Mucosa of rectum (tissue), 2 donors: ENCODE data around the gene NFIC.
"Not testable (repeated sequence)": the region's sequence is repeated elsewhere in the genome, so short reads cannot be mapped to it uniquely, and the experiment has no call there.

Experiments used
- H3K27ac ChIP-seq, 2 donors: one replicate each; pipeline ENCODE4 v1.7.0; 2013; ENCODE audit warnings: inconsistent platforms in 2 of 2, low read depth in 2 of 2, low read length in 2 of 2
- H3K27me3 ChIP-seq, 2 donors: one replicate each; pipeline ENCODE4 v1.7.0; 2013; ENCODE audit warnings: low read length in 2 of 2; ENCODE audit not compliant: control insufficient read depth in 2 of 2, insufficient read depth in 2 of 2
- H3K36me3 ChIP-seq, 2 donors: one replicate each; pipeline ENCODE4 v1.7.0; 2013; ENCODE audit warnings: low read length in 2 of 2; ENCODE audit not compliant: control insufficient read depth in 2 of 2, insufficient read depth in 2 of 2
- H3K4me1 ChIP-seq, 2 donors: one replicate each; pipeline ENCODE4 v1.7.0; 2013; ENCODE audit warnings: low read length in 2 of 2, mild to moderate bottlenecking in 1 of 2; ENCODE audit not compliant: control insufficient read depth in 2 of 2, insufficient read depth in 2 of 2
- H3K4me3 ChIP-seq, 2 donors: one replicate each; pipeline ENCODE4 v1.7.0; 2013; ENCODE audit warnings: low read length in 2 of 2
- H3K9ac ChIP-seq, 2 donors: one replicate each; pipeline ENCODE4 v1.7.0; 2013; ENCODE audit warnings: low read length in 2 of 2, low read depth in 1 of 2, mild to moderate bottlenecking in 1 of 2
- H3K9me3 ChIP-seq, 2 donors: one replicate each; pipeline ENCODE4 v1.7.0; 2013; ENCODE audit warnings: low read length in 2 of 2; ENCODE audit not compliant: control insufficient read depth in 2 of 2
- donor health status: healthy.
- donor health status: Normal muscosa, but diverticular disease.

NFIC gene

GRCh38 chr19:3451451-3451866, 85.1 kb downstream of the NFIC start:
- no peak overlapping the region for H3K4me3 ChIP-seq
- H3K9me3 ChIP-seq, result no peaks in the 10 kb centered on the region
- peak overlapping the region; percentile 29 to 32 for H3K27ac ChIP-seq
- no peaks in the 10 kb centered on the region for H3K4me1 ChIP-seq
- H3K9ac ChIP-seq, result no peak overlapping the region
- H3K36me3 ChIP-seq, result peaks cover 18 to 21% of the 10 kb centered on the region in 2 donors
- no peaks in the 10 kb centered on the region for H3K27me3 ChIP-seq

- peaks cover 2% of the 10 kb centered on the region in 2 donors for H3K4me1 ChIP-seq
- no peak overlapping the region for H3K27ac ChIP-seq
- no peaks in the 10 kb centered on the region for H3K27me3 ChIP-seq
- peaks cover 18 to 28% of the 10 kb centered on the region in 2 donors for H3K36me3 ChIP-seq
- no peak overlapping the region for H3K4me3 ChIP-seq
- no peaks in the 10 kb centered on the region for H3K9me3 ChIP-seq
- no peak overlapping the region for H3K9ac ChIP-seq
These were observed 86.0 kb downstream of the NFIC start for GRCh38 chr19:3452171-3452941.

DNA sequence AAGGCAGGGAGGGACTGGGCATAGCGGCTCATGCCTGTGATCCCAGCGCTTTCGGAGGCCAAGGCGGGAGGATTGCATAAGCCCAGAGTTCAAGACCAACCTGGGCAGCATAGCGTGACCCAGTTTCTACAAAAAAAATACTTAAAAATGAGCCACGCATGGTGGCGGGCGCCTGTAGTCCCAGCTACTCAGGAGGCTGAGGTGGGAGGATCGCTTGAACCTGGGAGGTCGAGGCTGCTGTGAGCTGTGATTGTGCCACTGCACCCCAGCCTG, 86.5 kb downstream of the NFIC start:
- peaks cover 18 to 28% of the 10 kb centered on the region in 2 donors for H3K36me3 ChIP-seq

GRCh38 chr19:3453840-3454239, 87.5 kb downstream of the NFIC start:
- Histone ChIP-seq H3K9me3 (no peaks in the 10 kb centered on the region), H3K9ac (no peak overlapping the region), H3K27me3 (no peaks in the 10 kb centered on the region), H3K4me1 (peaks cover 2 to 5% of the 10 kb centered on the region in 2 donors), H3K27ac (no peak overlapping the region), H3K4me3 (no peak overlapping the region), H3K36me3 (peaks cover 18 to 23% of the 10 kb centered on the region in 2 donors)

More for the DNA sequence above, 86.5 kb downstream of the NFIC start:
- H3K4me1 ChIP-seq, H3K27me3 ChIP-seq, H3K4me3 ChIP-seq, H3K27ac ChIP-seq, H3K9ac ChIP-seq, H3K9me3 ChIP-seq: not testable (repeated sequence)

GRCh38 chr19:3454656-3455392, 88.4 kb downstream of the NFIC start:
- Histone ChIP-seq H3K4me3 (no peak overlapping the region), H3K36me3 (peaks cover 18 to 23% of the 10 kb centered on the region in 2 donors), H3K9me3 (no peaks in the 10 kb centered on the region), H3K27ac (no peak overlapping the region), H3K27me3 (no peaks in the 10 kb centered on the region), H3K4me1 (peaks cover 4 to 5% of the 10 kb centered on the region in 2 donors), H3K9ac (no peak overlapping the region)

DNA sequence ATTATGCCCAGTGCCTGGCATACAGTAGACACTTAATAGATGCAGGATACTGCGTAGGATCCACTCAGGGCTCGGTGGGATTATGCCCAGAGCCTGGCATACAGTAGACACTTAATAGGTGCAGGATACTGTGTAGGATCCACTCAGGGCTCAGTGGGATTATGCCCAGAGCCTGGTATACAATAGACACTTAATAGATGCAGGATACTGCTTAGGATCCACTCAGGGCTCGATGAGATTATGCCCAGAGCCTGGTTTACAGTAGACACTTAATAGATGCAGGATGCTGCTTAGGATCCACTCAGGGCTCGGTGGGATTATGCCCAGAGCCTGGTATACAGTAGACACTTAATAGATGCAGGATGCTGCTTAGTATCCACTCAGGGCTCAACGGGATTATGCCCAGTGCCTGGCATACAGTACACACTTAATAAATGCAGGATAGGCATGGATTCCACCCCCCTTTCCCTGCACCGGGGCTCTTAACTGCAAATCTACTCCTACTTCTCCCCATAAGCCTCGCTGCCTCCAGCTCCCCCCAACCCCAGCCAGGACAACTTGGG, 89.1 kb downstream of the NFIC start:
- Histone ChIP-seq H3K9me3 (no peaks in the 10 kb centered on the region), H3K9ac (no peak overlapping the region), H3K4me1 (peaks cover 5 to 7% of the 10 kb centered on the region in 2 donors), H3K4me3 (no peak overlapping the region), H3K27ac (no peak overlapping the region), H3K36me3 (peaks cover 18 to 23% of the 10 kb centered on the region in 2 donors), H3K27me3 (no peaks in the 10 kb centered on the region)

- Histone ChIP-seq H3K4me1 (peaks cover 5 to 7% of the 10 kb centered on the region in 2 donors), H3K9ac (no peak overlapping the region), H3K36me3 (peaks cover 18 to 23% of the 10 kb centered on the region in 2 donors), H3K9me3 (no peaks in the 10 kb centered on the region), H3K27ac (no peak overlapping the region), H3K27me3 (no peaks in the 10 kb centered on the region), H3K4me3 (no peak overlapping the region)
These were observed 89.7 kb downstream of the NFIC start for GRCh38 chr19:3455960-3456601.

DNA sequence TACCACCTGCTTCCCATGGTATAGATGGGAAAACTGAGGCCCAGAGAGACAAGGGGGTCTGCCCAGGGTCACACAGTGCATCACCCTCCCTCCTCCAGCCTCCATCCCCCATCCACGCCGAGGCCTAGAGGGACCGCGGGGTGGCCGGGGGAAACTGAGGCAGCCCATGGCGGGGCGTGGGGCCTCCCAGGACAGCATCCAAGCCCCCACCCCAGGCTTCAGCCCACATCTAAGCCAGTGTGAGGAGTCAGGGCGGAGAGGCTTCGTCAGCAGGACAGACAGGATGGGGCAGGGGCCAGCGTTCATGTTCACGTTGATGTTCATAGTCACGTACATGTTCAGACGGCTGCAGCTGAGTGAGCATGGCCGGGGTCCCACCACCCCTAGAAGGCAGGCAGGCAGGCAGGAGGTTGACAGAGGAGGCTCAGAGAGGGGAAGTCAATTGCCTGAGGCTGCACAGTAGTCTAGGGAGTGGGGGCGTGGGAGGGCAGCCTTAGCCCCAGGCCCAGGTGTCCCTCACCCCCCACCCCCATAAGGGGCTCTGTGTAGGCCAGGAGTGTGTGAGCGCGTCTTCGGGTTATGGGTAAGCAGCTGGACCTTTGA, 90.6 kb downstream of the NFIC start:
- Histone ChIP-seq H3K4me1 (peaks cover 5 to 7% of the 10 kb centered on the region in 2 donors), H3K27me3 (no peaks in the 10 kb centered on the region), H3K36me3 (peaks cover 18 to 23% of the 10 kb centered on the region in 2 donors), H3K9me3 (no peaks in the 10 kb centered on the region), H3K4me3 (no peak overlapping the region), H3K9ac (no peak overlapping the region), H3K27ac (peak overlapping the region in 1 of 2 donors; percentile 23)

GRCh38 chr19:3457528-3458228, 91.3 kb downstream of the NFIC start:
- H3K9ac ChIP-seq, result no peak overlapping the region
- H3K27ac ChIP-seq, result peak overlapping the region; percentile 24 to 67
- H3K36me3 ChIP-seq, result peaks cover 16 to 18% of the 10 kb centered on the region in 2 donors
- H3K4me1 ChIP-seq, result peaks cover 5 to 7% of the 10 kb centered on the region in 2 donors
- H3K9me3 ChIP-seq, result no peaks in the 10 kb centered on the region
- no peak overlapping the region for H3K4me3 ChIP-seq
- H3K27me3 ChIP-seq, result no peaks in the 10 kb centered on the region
